ENCODE measurements around the gene SDK2. TPM values are rescaled to one million over a fixed set of nuclear protein-coding genes. Genes with fewer than 3 reads are reported as not detected.

SDK2 gene
- total and polyA plus RNA-seq, 2 of the 8 experiments (the other 6 are each of a cell fraction or from before 2014, with no cell fraction given) = 3.9 to 4.1 TPM

DNA sequence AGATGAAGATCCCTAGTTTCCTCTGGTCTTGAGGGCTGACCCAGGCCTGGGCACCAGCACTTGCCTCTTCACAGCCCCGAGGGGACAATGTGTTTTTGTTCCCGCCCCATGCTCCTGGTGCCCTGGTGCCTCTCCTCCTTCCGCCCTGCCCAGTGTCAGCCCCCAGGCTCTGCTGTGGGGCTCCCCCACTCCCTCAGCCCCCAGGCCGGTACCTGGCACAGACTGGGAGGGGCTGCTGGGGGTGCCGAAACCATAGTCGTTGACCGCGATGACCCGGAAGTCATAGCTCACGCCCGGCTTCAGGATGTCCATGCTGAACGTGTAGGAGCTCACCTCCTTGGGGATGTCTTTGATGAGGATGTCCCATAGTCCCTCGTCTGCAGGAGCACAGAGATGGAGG lies 292.0 kb downstream of the SDK2 start:
- POLR2A ChIA-PET (ENCODE audit: partially characterized antibody) = interaction anchor here (0.6 to 1.1 kb wide), 3 partner anchors 8 to 619 kb away, joined by 3 read pairs; no protein-coding TSS in a partner anchor
- no peaks in the 10 kb centered on the region for H3K79me1 ChIP-seq (ENCODE audit: low read depth, low read length)
- H3K9me3 ChIP-seq (ENCODE audit: insufficient read depth in 2 of 2, low read depth in 1 of 2, low read length in 1 of 2) = no peaks in the 10 kb centered on the region
- no peak overlapping the region for H2BK12ac ChIP-seq (ENCODE audit: low read depth, low read length)
- no peak overlapping the region for H3K56ac ChIP-seq (replicated peaks; ENCODE audit: insufficient read length, low read depth, low read length)
- H3K4me3 ChIP-seq (ENCODE audit: extremely low read depth in 1 of 4, insufficient read depth in 2 of 4, low read depth in 3 of 4, low read length in 4 of 4) = no peak overlapping the region
- no peak overlapping the region for H3K14ac ChIP-seq (ENCODE audit: insufficient read length)
- H3K23ac ChIP-seq (ENCODE audit: insufficient read length) = no peak overlapping the region
- WGBS, 2 experiments (ENCODE audit: extremely low coverage in 1 of 2, insufficient coverage in 1 of 2, insufficient read length in 1 of 2, insufficient replicate concordance in 2 of 2, low coverage in 1 of 2, low lambda C conversion rate in 2 of 2, missing lambda C conversion rate in 1 of 2) = 91% methylated on average over 10 of the region's 13 CpGs; no CpG with 5 or more reads in 1 of the 2 experiments
- no peak overlapping the region for H4K91ac ChIP-seq (replicated peaks; ENCODE audit: insufficient read length, low read length)
- H4K5ac ChIP-seq (ENCODE audit: insufficient read length, low read depth, low read length) = no peak overlapping the region
- H2BK20ac ChIP-seq (ENCODE audit: low read length) = no peak overlapping the region
- H4K20me1 ChIP-seq (replicated peaks in 1 of 2; ENCODE audit: control insufficient read depth in 1 of 2, insufficient read depth in 2 of 2, low read length in 2 of 2) = no peaks in the 10 kb centered on the region
- no peak overlapping the region for H3K27ac ChIP-seq (ENCODE audit: low read depth, low read length)
- no peak for FAIRE-seq
- H4K8ac ChIP-seq (ENCODE audit: extremely low read depth, insufficient read depth, low read length) = no peak overlapping the region
- H3K9ac ChIP-seq (replicated peaks in 1 of 4; ENCODE audit: extremely low read depth in 1 of 4, low read depth in 3 of 4, low read length in 3 of 4) = no peak overlapping the region
- no peaks in the 10 kb centered on the region for H3K36me3 ChIP-seq (ENCODE audit: control insufficient read depth in 2 of 4, insufficient read depth in 4 of 4, low read length in 3 of 4)
- 0 out of 2 replicates have a peak overlapping the region, but pooled peaks have one; percentile 39 for H2AK5ac ChIP-seq (ENCODE audit: low read depth, low read length)
- H3K4me1 ChIP-seq (replicated peaks in 1 of 4; ENCODE audit: control insufficient read depth in 3 of 4, insufficient read depth in 4 of 4, low read length in 3 of 4) = peaks cover 0 to 18% (median 9%) of the 10 kb centered on the region in 4 experiments; a peak in 6 of 7 replicates
- H3K23me2 ChIP-seq (ENCODE audit: low read depth, low read length) = no peaks in the 10 kb centered on the region
- no peak overlapping the region for H2BK5ac ChIP-seq (ENCODE audit: low read depth, low read length)
- H2AFZ ChIP-seq (ENCODE audit: low read length) = no peak overlapping the region
- CTCF ChIA-PET (ENCODE audit: partially characterized antibody) = interaction anchor here (0.6 to 2.0 kb wide), 4 partner anchors 8 to 97 kb away, joined by 3 to 6 read pairs (median 5); no protein-coding TSS in a partner anchor
- H3K79me2 ChIP-seq (ENCODE audit: control insufficient read depth in 1 of 2, insufficient read depth in 2 of 2, low read length in 2 of 2) = no peaks in the 10 kb centered on the region
- no peak for DNase-seq (ENCODE audit: low read depth in 1 of 2, low spot score in 2 of 2)
- no peaks in the 10 kb centered on the region; a peak in 1 of 7 replicates for H3K27me3 ChIP-seq (replicated peaks in 1 of 4; ENCODE audit: control insufficient read depth in 3 of 4, extremely low read depth in 1 of 4, insufficient read depth in 3 of 4, low read length in 3 of 4)
- no peak overlapping the region for H2BK120ac ChIP-seq (replicated peaks; ENCODE audit: low read depth, low read length)
- no peak overlapping the region for H2BK15ac ChIP-seq (ENCODE audit: low read length)
- H3K18ac ChIP-seq (ENCODE audit: extremely low read depth, low read length) = no peak overlapping the region
- no peak overlapping the region for H3K4me2 ChIP-seq (ENCODE audit: insufficient read depth in 1 of 2, low read depth in 2 of 2, low read length in 2 of 2)
- H3K4ac ChIP-seq (replicated peaks; ENCODE audit: insufficient read length, low read depth, low read length) = no peak overlapping the region
